MV-4-11 (cell line): ENCODE measurements around the gene HOXC9.

Experiments used
- DNase-seq: peaks from one replicate; lab custom pipeline; 2025; lab: John Stamatoyannopoulos, UW

Gene HOXC9

GRCh38 chr12:54000116-54001114, at the start of gene HOXC9:
Gene HOXC9 (plus strand): TSS chr12:54000161. CDS start chr12:54000189, 28 bp downstream.
- DNase-seq: no peak

GRCh38 chr12:53950437-53950773, 49.6 kb upstream of the HOXC9 start:
- DNase-seq: no peak

GRCh38 chr12:53950789-53951576, 49.0 kb upstream of the HOXC9 start:
- DNase-seq: no peak

GRCh38 chr12:53951577-53952334, 48.2 kb upstream of the HOXC9 start:
- no peak for DNase-seq

GRCh38 chr12:53952335-53952694, 47.6 kb upstream of the HOXC9 start:
- DNase-seq: no peak

- no peak for DNase-seq
These were observed 46.9 kb upstream of the HOXC9 start for GRCh38 chr12:53952871-53953734.

- DNase-seq: no peak
These were observed 45.9 kb upstream of the HOXC9 start for GRCh38 chr12:53953831-53954693.

- no peak for DNase-seq
These were observed 45.3 kb upstream of the HOXC9 start, which contains the start of gene HOXC12 for GRCh38 chr12:53954694-53955035. Gene HOXC12 (plus strand): TSS chr12:53954903. CDS start chr12:53954930, 27 bp downstream.

GRCh38 chr12:53955036-53955775, 44.8 kb upstream of the HOXC9 start:
- DNase-seq: no peak

GRCh38 chr12:53955776-53956250, 44.1 kb upstream of the HOXC9 start:
- no peak for DNase-seq

- no peak for DNase-seq
These were observed 43.6 kb upstream of the HOXC9 start for GRCh38 chr12:53956251-53956887.

- DNase-seq: no peak
These were observed 42.9 kb upstream of the HOXC9 start for GRCh38 chr12:53956914-53957536.

GRCh38 chr12:53958128-53958527, 41.8 kb upstream of the HOXC9 start:
- no peak for DNase-seq

GRCh38 chr12:53959314-53959713, 40.6 kb upstream of the HOXC9 start:
- DNase-seq: no peak

GRCh38 chr12:53960187-53961024, 39.6 kb upstream of the HOXC9 start:
- DNase-seq: peak; percentile 7

- DNase-seq: no peak
These were observed 38.8 kb upstream of the HOXC9 start for GRCh38 chr12:53961025-53961761.

- DNase-seq: no peak
These were observed 37.0 kb upstream of the HOXC9 start for GRCh38 chr12:53963005-53963404.
